Rectal smooth muscle tissue (tissue), 1 donor: Measurements from ENCODE around the gene EEFSEC.

Experiments used
- H3K27ac ChIP-seq: one replicate; pipeline ENCODE4 v1.7.0; 2013; ENCODE audit warnings: low read depth, low read length, inconsistent platforms
- H3K27me3 ChIP-seq: one replicate; pipeline ENCODE4 v1.7.0; 2013; ENCODE audit warnings: low read length; ENCODE audit not compliant: control insufficient read depth, insufficient read depth
- H3K36me3 ChIP-seq: one replicate; pipeline ENCODE4 v1.7.0; 2013; ENCODE audit warnings: low read length; ENCODE audit not compliant: control insufficient read depth, insufficient read depth
- H3K4me1 ChIP-seq: one replicate; pipeline ENCODE4 v1.7.0; 2013; ENCODE audit warnings: low read length; ENCODE audit not compliant: control insufficient read depth, insufficient read depth
- H3K4me3 ChIP-seq: one replicate; pipeline ENCODE4 v1.7.0; 2013; ENCODE audit warnings: low read length
- H3K9ac ChIP-seq: one replicate; pipeline ENCODE4 v1.7.0; 2013; ENCODE audit warnings: low read length

EEFSEC gene

DNA sequence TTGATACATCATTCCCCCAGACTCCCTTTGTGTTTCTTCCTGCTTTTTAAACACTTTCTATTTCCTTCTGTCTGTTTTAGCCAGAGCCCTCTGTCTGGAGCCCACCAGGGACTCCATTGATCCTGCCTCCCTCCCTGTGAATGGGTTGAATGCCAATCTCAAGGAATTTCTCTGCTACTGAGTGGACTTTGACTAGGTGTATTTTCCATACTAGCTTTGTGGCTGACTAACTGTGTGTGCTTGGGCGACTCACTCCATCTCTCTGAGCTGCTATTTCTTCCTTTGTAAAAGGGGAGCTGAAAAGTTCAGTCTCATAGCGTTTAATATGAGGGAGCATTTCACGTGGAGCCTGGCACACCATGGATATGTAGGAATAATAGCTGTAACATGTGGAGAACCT lies 98.8 kb downstream of the EEFSEC start:
- Histone ChIP-seq H3K9ac (no peak overlapping the region), H3K4me1 (no peaks in the 10 kb centered on the region), H3K36me3 (peaks cover 2% of the 10 kb centered on the region), H3K27me3 (no peaks in the 10 kb centered on the region), H3K27ac (no peak overlapping the region), H3K4me3 (no peak overlapping the region)

DNA sequence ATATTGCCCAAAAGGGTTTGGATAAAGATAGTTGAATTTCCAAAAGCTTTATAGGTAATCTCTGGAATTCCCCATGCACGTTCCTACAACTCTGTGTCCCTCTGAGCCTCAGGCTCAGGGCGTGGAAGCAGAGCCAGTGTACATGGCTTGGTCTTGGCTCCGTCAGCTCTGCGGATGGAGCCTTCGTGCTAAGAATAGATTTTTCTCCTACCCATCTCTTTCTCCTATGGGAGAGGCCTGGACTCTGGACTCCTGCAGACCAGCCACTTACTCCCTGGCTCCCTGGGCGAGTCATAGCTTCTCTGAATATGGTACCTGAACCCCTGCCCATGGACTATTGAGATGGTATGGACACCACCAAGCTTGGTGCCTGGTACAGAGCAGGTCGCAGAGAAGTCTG lies 99.9 kb downstream of the EEFSEC start:
- no peaks in the 10 kb centered on the region for H3K27me3 ChIP-seq
- no peak overlapping the region for H3K4me3 ChIP-seq
- no peak overlapping the region for H3K27ac ChIP-seq
- H3K36me3 ChIP-seq: no peaks in the 10 kb centered on the region
- H3K4me1 ChIP-seq: no peaks in the 10 kb centered on the region
- H3K9ac ChIP-seq: no peak overlapping the region

DNA sequence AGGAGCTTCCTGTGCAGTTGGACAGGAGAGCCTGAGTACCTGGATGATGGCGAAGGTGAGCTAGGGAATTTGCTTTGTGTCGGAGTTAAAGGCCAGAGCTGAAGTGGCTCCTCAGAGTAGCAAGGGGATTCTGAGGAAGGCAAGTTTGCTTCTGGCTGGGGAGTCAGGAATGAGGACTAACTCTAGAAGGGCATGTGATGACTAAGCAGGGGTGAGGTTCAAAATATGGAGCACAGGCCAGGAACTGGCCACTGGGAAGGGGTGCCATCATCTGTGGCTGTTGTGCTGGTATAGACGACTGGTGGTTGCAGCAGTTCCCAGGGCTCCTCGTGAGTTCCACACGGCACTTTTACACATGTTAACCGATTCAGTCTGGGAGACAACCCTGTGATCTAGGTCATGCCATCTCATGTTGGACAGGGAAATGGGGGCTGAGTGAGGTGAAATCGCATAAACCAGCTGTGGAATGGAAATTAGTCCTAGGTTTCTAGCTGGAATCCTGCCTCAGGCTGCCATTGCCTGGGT lies 100.8 kb downstream of the EEFSEC start:
- Histone ChIP-seq H3K27me3 (no peaks in the 10 kb centered on the region), H3K4me1 (no peaks in the 10 kb centered on the region), H3K9ac (no peak overlapping the region), H3K4me3 (no peak overlapping the region), H3K36me3 (no peaks in the 10 kb centered on the region), H3K27ac (no peak overlapping the region)

DNA sequence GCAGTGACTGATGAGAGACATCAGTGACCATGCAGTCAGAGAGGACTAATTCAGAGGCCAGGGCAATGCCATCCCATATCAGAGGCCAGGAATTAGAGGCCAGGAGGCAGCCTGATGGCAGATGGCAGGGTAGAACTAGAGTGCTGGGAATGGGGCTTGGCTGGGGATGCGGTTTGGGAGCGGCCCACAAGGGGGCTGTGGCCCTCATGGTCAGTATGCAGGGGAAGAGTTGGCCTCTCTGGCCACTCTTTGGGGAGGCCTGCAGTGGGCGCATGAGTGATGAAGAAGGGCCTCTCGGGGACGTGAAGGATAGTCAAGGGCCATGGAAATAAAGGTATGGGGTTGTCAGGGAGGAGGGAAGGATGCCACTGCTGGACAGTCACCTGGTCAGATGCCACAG lies 101.7 kb downstream of the EEFSEC start:
- Histone ChIP-seq H3K27me3 (no peaks in the 10 kb centered on the region), H3K36me3 (no peaks in the 10 kb centered on the region), H3K9ac (no peak overlapping the region), H3K4me3 (no peak overlapping the region), H3K4me1 (no peaks in the 10 kb centered on the region), H3K27ac (no peak overlapping the region)

DNA sequence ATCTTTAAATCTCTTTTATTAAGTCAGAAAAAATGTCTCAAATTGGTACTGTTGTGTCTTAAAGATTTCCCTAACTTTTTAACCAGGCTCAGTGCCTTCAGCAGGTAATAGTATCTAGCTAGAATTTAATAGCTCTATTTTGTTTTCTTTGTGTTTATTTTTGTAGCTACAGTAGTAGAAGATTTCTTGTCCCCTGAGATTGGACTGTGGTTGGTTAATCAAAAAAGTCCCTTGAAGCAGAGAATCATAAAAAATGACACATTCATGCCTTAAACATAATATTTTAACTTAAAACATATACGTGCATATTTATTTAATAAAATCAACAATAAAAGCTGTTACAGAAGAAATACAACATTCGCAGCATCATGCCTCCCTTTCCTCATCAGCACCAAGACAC lies 102.8 kb downstream of the EEFSEC start:
- H3K36me3 ChIP-seq: no peaks in the 10 kb centered on the region
- H3K4me3 ChIP-seq: no peak overlapping the region
- no peak overlapping the region for H3K27ac ChIP-seq
- no peaks in the 10 kb centered on the region for H3K27me3 ChIP-seq
- no peaks in the 10 kb centered on the region for H3K4me1 ChIP-seq
- no peak overlapping the region for H3K9ac ChIP-seq

DNA sequence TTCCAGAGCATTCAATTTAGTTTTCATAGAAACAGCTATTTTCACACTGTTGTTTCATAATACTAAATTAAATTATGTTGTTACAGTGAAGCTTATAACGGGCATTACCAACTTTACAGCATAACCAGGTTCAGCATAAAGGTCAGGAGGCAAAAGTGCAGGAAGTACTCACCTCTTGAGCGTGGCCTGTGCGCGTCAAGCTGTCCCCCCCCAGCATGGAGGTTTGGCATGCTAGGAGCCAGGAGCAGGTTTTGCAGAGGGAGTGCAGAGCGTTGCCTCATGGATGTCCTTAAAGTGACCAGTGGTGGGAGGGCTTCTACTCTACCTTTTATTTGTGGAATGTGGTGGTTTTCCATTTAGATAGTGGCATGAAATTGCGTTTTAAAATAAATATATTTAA lies 104.4 kb downstream of the EEFSEC start:
- Histone ChIP-seq H3K27me3 (no peaks in the 10 kb centered on the region), H3K9ac (no peak overlapping the region), H3K4me1 (no peaks in the 10 kb centered on the region), H3K36me3 (peaks cover 6% of the 10 kb centered on the region), H3K27ac (no peak overlapping the region), H3K4me3 (no peak overlapping the region)

DNA sequence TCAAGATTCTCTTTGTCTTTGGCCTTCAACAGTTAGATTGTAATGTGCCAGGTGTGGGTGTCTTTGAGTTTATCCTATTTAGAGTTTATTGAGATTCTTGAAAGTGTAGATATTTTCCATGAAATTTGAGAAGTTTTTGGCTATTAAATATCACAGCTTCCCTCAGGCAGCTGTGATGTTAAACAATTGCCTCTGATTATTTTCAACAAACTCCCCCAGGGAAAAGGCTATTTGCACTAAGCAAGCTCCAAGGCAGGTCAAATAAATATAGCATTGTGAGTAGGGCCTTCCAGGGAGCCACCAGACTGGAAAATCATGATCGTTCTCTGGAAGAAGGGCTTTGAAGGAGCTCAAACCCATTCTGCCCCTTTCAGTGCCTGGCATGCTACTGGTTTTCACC lies 107.0 kb downstream of the EEFSEC start:
- H3K27me3 ChIP-seq: peaks cover 2% of the 10 kb centered on the region
- no peaks in the 10 kb centered on the region for H3K4me1 ChIP-seq
- no peak overlapping the region for H3K9ac ChIP-seq
- H3K27ac ChIP-seq: no peak overlapping the region
- H3K36me3 ChIP-seq: peaks cover 10% of the 10 kb centered on the region
- no peak overlapping the region for H3K4me3 ChIP-seq

DNA sequence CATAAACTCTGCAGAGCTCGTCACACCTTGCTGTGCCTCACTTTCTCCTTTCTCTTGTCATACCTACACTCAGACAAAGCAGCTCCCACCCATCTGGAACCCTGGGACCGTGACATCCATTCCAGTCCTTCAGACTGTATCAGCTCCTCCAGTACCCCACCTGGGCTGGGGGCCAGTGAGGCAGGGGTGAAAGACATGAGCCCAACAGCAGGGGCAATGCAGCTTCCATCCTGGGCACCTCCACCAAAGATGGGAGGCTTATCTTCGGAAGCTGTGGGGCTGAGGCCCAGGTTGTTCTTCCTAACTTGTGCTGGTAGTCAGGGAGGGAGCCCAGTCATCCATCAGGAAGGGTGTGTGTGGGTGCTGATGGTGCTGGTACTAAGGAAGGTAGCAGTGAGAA lies 109.2 kb downstream of the EEFSEC start:
- H3K27ac ChIP-seq: no peak overlapping the region
- peaks cover 10% of the 10 kb centered on the region for H3K36me3 ChIP-seq
- H3K9ac ChIP-seq: no peak overlapping the region
- peaks cover 2% of the 10 kb centered on the region for H3K27me3 ChIP-seq
- no peaks in the 10 kb centered on the region for H3K4me1 ChIP-seq
- no peak overlapping the region for H3K4me3 ChIP-seq

DNA sequence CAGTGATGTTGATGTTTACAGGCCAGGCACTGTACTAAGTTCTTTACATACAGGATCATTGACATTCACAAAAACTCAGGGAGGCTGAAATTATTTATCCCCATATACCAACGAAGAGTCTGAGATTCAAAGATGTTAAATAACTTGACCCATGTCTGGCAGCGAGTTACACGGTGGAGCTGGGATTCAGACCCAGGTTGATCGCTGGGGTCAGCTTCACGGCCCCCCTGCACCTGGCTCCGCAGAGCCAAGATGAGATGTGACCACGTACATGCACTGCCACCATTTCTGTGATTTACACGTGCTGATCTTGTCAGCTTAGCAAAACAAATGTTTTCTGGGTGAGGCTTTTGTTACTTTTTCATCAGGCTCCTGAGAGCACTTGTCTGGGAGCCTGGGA lies 109.8 kb downstream of the EEFSEC start:
- Histone ChIP-seq H3K9ac (no peak overlapping the region), H3K36me3 (peaks cover 10% of the 10 kb centered on the region), H3K4me3 (no peak overlapping the region), H3K27ac (no peak overlapping the region), H3K27me3 (peaks cover 2% of the 10 kb centered on the region), H3K4me1 (no peaks in the 10 kb centered on the region)

DNA sequence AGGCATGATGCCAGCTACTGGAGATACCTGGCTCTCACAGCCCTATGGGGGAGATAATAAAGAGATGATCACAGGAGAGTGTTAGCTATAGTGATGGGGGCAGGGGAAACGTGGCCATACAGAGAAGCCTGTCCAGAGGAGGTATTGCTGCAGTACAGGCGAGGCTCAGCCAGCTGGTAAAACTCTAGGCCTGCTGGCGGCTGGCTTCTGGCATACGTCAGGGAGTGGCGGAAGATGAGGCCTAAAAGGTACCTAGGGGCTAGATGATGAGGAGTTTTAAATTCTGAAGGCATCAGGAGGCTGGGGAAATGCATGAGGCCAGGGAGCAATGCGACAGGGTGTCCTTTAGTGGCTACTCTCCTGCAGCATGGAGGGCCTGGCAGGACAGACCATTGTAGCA lies 110.7 kb downstream of the EEFSEC start:
- no peak overlapping the region for H3K4me3 ChIP-seq
- peaks cover 10% of the 10 kb centered on the region for H3K36me3 ChIP-seq
- no peak overlapping the region for H3K9ac ChIP-seq

DNA sequence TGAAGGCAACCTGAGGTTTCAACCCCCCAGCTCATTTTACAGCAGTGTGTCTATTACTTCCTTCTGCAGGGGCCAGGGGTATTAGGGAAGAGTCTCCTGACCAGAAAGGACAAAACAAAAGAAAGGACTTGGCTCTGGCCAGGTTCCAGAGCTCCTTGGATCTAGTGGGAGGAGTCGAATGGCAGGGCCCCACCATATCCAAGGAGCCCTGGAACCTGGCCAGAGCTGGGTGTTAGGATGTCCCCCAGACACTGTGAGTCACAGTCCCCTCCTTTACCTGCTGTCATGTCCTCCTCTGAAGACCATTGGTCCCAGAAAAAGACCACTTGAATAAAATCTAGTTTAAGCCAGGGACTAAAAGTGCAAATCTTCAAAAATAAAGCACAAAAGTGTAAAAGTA lies 113.2 kb downstream of the EEFSEC start:
- H3K36me3 ChIP-seq: peaks cover 12% of the 10 kb centered on the region
- peaks cover 2% of the 10 kb centered on the region for H3K27me3 ChIP-seq
- H3K4me1 ChIP-seq: no peaks in the 10 kb centered on the region
- H3K4me3 ChIP-seq: no peak overlapping the region
- no peak overlapping the region for H3K9ac ChIP-seq
- no peak overlapping the region for H3K27ac ChIP-seq

More for the DNA sequence above, 110.7 kb downstream of the EEFSEC start:
- no peaks in the 10 kb centered on the region for H3K4me1 ChIP-seq
- no peak overlapping the region for H3K27ac ChIP-seq
- peaks cover 2% of the 10 kb centered on the region for H3K27me3 ChIP-seq

DNA sequence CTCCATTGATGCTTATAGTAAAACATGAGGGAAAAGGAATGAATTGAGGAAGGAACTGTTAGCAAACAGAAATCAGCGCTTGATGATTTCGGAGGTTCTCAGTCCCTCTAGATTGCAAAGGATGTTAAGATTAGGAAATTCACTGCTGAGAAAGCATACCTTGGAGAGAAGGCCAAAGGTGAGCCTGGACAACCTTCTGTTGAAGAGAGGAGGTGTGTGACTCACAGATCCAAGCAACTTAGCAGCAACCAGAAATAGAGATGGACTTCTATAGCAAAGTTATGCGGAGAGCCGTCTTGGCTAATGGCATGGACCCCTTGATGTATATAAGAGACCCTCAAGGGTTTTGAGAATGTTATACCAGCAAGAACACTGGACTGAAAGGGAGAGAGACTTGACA lies 114.3 kb downstream of the EEFSEC start:
- Histone ChIP-seq H3K27ac (no peak overlapping the region), H3K9ac (no peak overlapping the region), H3K4me3 (no peak overlapping the region), H3K4me1 (no peaks in the 10 kb centered on the region), H3K36me3 (peaks cover 7% of the 10 kb centered on the region), H3K27me3 (peaks cover 2% of the 10 kb centered on the region)

DNA sequence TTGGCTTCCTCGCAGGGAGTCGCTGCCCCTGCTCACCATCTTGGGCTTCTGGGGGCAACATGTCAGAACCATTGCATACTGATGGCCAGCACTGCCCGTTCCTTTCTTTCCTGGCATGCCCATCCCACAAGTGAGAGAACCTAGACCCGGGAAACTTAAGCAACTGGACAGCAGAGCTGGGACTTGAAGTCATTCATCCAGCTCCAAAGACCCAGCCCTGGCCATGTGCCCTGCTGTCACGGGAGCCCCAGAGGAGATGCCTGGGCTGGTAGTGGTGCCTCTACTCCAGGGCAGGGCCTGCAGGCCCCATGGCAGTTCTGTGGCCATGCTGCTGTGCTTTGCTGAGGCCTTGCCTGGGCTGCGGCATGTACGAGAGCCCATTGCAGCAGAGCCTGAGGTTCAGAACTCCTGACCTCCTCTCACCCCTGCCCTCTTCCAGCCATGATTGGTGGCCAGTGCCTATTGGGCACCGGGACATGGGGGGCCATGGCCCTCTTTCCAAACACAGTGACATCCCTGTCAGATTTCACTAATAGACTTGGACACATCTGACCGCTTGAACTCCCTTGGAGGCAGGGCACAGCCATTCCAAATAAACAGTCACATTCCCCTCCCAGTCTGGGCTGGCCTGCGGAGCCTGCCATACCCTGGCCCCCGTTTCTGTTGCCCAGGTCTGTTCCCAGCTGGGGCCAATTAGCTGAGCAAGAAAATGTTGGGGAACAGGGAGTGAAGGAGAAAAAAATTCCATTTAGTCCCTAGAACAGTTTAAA lies 115.9 kb downstream of the EEFSEC start:
- Histone ChIP-seq H3K27ac (no peak overlapping the region), H3K27me3 (peaks cover 2% of the 10 kb centered on the region), H3K36me3 (peaks cover 6% of the 10 kb centered on the region), H3K9ac (no peak overlapping the region), H3K4me1 (no peaks in the 10 kb centered on the region), H3K4me3 (no peak overlapping the region)
